GM18951 (cell line): ENCODE results near the gene B4GALT6.
"Not testable (repeated sequence)": the region's sequence is repeated elsewhere in the genome, so short reads cannot be mapped to it uniquely, and the experiment has no call there.

Experiments
- POLR2A ChIP-seq: IDR thresholded peaks from 4 replicates; pipeline ENCODE4 v1.6.1; 2011; ENCODE audit warnings: mild to moderate bottlenecking; ENCODE audit not compliant: insufficient read length, insufficient read depth; ENCODE audit errors: extremely low read depth
- in situ Hi-C: fragments of 300-500 bp; cut with MboI; formaldehyde crosslinking; loops from one replicate; pipeline ENCODE4 v1.12.0; 2022; ENCODE audit warnings: low sequenced_read_pairs, mixed read lengths, inconsistent platforms; ENCODE audit not compliant: unreplicated experiment

The B4GALT6 gene, protein sequence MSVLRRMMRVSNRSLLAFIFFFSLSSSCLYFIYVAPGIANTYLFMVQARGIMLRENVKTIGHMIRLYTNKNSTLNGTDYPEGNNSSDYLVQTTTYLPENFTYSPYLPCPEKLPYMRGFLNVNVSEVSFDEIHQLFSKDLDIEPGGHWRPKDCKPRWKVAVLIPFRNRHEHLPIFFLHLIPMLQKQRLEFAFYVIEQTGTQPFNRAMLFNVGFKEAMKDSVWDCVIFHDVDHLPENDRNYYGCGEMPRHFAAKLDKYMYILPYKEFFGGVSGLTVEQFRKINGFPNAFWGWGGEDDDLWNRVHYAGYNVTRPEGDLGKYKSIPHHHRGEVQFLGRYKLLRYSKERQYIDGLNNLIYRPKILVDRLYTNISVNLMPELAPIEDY

DNA sequence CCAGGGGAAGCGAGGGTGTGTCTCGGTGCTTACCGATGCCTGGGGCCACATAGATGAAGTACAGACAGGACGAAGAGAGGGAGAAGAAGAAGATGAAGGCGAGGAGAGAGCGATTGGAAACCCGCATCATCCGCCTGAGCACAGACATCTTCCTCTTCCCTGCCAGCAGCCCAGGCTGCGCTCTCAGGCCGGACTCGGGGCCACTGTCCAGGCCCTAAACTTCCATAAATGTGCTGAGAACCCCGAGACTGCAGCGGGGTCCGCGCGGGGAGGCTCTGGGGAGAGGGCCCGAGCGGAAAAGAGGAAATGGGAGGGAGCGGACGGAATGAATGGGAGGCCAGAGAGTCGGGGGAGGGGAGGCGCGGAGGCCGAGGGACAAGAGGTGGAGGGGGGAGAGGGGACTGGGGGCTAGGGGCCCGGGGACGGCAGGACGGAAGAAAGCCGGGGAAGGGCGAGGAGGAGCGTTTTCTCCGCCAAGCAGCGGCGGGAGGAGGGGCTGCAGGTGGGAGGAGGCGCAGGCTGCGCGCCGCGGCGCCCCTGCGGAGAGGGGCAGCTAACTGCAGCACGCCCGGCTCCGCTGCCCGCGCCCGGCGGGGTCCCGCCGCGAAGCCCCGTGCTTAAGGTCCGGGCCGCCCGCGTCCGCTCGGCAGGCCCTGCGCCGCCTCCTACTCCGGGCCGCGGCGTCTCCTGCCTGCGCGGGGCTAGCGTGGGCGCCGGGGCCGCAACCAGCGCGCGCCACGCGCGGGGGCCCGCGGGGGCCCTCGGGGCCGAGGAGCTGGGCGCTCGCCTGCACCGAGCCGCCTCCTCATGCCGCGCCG is at the start of gene B4GALT6:
Gene B4GALT6 (minus strand): TSS at position 303 of the 818 bp plus-strand sequence. CDS start 155 bp downstream, at position 148.
- in situ Hi-C loops = no loop called here
- TF ChIP-seq POLR2A = no peak

DNA sequence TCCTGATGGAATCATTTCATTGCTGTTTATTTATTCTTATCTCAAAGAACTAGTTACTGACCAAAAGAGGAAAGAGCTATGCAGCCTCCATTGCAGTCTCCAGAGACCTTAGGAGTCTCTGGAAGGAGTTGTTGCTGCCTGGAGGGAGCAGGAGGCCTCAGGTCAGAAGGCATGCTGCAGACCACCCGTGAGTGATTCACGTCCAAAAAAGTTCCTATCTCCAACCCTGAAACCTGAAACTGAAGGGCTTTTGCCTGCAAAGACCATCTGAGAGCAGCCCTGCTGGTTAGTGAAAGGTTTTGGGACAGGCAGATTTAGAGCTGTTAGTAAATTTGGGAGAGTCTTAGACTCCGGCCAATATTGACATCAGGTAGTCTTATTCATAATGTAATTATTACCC is 47.2 kb upstream of the B4GALT6 start:
- no peak for TF ChIP-seq POLR2A
- in situ Hi-C loops = no loop called here

DNA sequence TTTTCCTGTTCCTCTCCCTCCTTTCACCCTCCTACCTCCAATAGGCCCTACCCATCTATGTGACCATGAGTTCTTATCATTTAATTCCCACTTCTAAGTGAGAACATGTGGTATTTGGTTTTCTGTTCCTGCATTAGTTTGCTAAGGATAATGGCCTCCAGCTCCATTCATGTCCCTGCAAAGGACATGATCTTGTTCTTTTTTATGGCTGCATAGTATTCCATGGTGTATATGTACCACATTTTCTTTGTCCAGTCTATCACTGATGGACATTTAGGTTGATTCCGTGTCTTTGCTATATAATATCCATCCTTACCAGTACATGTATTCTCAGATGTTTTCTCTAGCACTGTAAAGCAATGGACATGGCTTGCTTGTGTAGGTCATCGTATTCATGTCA is 44.8 kb upstream of the B4GALT6 start:
- in situ Hi-C loops = not testable (repeated sequence)

DNA sequence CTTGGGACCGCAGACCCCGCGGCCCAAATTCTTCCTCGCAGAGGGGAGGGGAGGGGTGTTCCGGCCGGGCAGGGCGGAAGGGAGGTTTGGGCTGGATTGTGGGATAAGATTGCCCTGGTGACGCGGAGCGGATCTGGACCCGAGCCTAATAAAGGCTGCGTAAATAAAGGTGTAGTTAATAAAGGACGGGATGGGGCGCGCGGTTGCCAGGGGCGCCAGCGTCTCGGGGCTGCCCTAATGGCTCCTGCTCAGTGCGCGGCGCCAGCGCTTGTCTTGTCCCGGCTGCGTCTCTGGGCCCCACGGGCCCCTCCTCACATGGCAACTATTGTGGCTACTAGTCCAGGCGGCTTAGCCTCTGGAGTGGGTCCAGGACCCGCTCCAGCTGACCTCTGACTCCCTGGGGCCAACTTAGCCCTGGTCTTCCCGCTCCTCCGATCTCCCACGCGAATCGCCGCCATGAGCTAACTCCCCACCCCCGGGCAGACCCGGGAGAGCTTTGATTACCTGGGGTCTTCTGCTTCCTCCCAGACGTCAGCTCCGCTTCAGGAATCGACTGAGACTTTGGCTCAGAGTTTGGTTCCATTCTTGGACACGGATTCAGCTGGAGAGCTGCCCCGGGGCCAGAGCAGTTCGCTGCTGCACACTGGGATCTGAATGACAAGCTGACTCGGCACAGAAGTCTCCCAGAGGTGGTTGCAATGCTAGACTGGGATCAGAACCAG is 39.8 kb upstream of the B4GALT6 start:
- TF ChIP-seq POLR2A = no peak
- in situ Hi-C loops = no loop called here

DNA sequence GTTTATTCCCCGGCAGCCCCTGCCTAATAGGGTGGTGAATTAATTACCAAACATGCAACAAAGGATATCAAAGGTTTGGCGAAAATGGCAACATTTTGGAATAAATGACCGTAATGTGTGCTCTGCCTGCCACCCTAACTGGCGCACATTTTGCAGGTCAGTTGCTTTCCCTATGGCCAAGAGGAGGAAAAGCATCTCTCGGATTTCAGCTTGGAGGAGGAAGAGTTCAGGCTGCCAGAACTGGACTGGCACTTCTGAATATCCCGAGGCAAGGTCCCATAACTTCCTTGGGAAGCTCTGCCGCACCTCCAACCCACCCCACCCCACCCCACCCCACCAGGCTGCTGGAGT is 39.2 kb upstream of the B4GALT6 start:
- TF ChIP-seq POLR2A = no peak
- in situ Hi-C loops = no loop called here

DNA sequence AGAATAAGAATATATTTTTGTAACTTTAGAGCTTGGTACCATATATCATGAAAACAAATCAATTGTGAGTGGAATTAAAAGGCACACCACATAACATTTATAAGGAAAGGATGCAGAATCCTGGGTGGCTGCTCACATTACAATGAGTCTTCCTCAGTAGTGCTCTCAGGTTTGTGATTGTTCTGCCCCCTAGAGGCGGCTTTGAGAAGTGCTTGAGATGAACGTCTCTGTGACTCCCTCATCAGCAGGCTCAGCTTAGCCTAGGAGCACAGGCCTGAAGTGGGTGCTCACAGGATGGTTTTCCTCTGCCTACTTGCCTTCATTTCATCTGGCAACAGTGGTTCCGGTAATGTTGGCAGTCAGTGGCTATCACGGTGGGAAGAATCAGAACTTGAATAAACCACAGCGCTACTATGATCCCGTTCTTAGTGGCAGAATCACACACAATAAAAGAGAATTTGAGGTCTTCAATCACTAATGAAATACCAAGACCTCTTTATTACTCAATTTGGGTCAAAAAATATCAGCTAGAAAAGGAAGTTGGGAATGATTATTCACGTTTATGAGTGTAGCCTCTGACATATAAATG is 38.1 kb upstream of the B4GALT6 start:
- TF ChIP-seq POLR2A = no peak
- in situ Hi-C loops = no loop called here

DNA sequence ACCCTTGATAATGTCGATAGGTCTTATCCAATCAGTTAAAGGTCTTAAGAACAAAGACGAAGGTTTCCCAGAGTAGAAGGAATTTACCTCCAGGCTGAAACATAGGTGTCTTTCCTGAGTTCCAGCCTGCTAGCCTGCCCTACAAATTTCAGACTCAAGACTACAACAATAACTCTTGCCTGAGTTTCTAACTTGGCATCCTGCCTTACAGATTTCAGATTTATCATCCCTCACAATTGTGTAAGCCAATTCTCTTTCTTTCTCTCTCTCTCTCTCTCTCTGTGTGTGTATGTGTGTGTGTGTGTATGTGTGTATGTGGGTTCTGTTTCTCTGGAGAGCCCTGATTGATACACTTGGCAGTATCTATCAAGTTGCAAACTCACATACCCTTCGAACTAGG is 37.2 kb upstream of the B4GALT6 start:
- in situ Hi-C loops = no loop called here
- TF ChIP-seq POLR2A = no peak

DNA sequence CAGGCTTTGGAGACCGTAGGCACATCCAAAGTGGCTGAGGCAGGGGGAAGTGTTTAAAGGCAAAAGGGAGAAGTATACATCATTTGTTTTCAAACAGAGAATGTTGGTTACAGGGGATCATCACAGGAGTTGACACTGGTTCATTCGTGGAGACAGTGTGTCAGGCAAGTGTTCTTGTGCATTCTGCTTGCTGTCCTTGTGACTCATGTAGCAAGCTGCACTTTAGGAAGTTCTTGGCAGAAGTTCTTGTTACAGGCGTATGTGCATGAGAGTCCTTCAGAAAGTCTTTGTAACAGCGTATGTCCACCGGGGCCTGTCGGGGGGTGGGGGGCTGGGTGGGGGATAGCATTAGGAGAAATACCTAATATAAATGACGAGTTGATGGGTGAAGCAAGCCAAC is 36.5 kb upstream of the B4GALT6 start:
- TF ChIP-seq POLR2A = no peak
- in situ Hi-C loops = no loop called here

DNA sequence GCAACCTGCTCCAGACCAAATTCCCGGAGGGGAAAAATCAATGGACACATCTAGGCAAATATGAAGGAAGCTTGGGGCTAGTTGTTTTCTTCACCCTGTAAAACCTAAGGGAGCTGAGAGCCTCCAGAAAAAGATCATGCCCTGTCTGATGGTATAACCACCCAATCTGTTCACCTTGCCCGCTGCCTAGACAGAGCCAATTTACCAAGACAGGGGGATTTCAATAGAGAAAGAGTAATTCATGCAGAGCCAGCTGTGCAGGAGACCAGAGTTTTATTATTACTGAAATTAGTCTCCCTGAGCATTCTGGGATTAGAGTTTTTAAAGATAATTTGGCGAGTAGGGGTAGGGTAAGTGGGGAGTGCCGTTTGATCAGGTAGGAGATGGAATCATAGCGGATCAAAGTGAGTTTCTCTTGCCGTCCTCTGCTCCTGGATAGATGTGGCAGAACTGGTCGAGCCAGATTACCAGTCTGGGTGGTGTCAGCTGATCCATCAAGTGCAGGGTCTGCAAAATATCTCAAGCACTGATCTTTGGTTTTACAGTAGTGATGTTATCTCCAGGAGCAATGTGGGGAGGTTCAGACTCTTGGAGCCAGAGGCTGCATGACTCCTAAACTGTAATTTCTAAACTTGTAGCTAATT is 35.1 kb upstream of the B4GALT6 start:
- no peak for TF ChIP-seq POLR2A
- in situ Hi-C loops = loop anchor here (10.0 kb wide), 1 partner anchor 155 kb away; no protein-coding TSS in a partner anchor

DNA sequence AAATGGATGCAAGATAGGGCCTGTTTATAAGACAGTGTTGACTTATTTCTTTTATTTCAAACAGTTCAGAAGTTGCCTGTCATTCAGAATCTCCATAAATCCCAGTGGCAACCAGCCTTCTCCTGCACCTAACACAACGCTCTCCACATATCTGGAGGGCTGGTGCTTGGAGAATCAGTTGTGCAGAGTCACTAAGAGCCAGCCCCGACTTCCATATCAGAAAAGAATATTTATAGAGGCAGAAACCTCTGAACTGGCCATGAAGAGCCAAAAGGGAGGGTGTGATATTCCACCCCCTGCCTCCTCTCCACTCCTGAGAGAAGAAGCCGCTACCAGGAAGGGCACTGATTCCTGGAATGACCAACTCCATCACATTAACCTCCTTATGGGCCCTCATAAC is 34.0 kb upstream of the B4GALT6 start:
- no peak for TF ChIP-seq POLR2A
- in situ Hi-C loops = loop anchor here (10.0 kb wide), 1 partner anchor 154 kb away; no protein-coding TSS in a partner anchor

DNA sequence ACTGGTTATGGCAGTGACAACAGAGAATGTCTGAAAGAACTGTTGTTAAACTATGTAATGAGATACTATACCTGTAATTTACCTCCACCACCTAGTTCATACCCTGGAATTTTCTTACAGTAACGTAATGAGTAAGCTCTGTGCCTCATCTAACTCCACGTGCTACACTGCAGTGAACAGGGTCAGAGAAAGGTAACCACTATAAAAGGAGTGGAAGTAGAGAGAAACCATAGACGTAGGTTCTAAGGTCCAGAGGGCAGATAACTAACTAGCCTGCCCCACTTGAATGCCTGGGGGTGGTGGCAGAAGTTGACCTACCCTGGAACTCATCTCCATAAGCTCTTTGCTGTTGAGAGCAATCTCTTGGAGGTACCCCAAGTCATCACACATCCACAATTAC is 32.0 kb upstream of the B4GALT6 start:
- TF ChIP-seq POLR2A = no peak
- in situ Hi-C loops = loop anchor here (10.0 kb wide), 1 partner anchor 152 kb away; no protein-coding TSS in a partner anchor

DNA sequence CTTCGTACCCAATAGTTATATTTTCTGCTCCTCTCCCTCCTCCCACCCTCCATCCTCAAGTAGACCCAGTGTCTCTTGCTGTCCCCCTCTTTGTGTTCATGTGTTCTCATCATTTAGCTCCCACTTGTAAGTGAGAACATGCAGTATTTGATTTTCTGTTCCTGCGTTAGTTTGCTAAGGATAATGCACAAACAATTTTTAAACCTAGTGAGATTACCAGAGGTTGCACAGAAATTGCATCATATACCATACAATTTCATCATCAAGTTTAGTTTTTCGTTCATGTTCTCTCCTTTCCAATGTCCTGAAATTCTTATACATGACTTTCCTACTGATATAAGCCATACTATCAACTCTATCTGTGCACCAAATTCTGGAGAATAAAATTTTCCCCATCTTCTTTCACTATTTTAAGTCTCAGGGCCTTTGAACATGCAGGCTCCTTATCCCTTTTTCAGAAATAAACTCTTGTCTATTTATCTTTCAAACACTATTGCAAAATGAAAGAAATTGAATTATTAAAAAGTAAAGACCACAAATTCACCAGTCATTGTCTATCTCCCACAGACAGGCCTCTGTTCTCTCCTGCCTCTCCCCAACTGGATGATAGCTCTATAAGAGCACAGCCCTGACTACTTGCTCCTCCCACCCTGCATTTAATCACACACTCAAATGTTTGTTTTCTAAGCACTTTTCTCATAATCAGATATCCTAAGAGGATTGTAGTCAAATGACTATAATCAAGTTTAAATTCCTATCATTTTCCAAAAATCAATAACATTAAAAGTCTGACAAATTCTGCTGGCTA is 27.2 kb upstream of the B4GALT6 start:
- no peak for TF ChIP-seq POLR2A
- in situ Hi-C loops = loop anchor here (10.0 kb wide), 1 partner anchor 147 kb away; no protein-coding TSS in a partner anchor
